Gastrocnemius medialis (tissue), 4 donors: ENCODE data around the gene GTPBP2.

ENCODE experiments used
- POLR2A ChIP-seq, 2 donors: fragments of 450-650 bp; IDR thresholded peaks; one replicate each; pipeline ENCODE4 v1.6.1; 2017; ENCODE audit warnings: antibody characterized with exemption in 2 of 2, mild to moderate bottlenecking in 2 of 2, moderate library complexity in 2 of 2
- TF ChIP-seq, protein P1 (sequence below), 5 experiments: fragments of 450-650 bp in 3 of 5; fragments of 200-600 bp in 2 of 5; sonication (generic) in 2 of 5; IDR thresholded peaks in 4 of 5; conservative IDR thresholded peaks in 1 of 5; 1 replicate in 4 of 5; 2 replicates in 1 of 5; pipeline ENCODE4 v1.5.1; 2016 to 2019; ENCODE audit warnings: antibody characterized with exemption in 5 of 5, mild to moderate bottlenecking in 3 of 5, moderate library complexity in 3 of 5

DNA sequence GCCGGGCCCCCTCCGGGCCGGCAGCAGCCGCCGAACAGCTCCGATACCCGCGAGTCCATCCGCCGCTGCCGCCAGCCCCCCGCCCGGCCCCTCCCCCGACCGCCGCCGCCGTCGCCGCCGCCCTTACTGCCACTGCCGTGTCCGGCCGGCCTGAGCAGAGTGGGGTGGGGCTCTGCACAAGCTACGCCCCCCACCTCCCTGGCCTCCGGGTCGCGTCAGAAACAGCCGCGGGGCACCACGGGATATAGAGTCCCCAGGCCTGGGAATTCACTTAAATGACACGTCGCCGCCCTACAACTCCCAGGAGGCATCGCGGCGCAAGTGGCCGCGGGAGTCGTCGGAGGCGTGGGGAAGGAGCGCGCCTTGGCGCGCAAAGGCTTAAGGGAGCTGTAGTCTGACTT lies at the start of gene GTPBP2:
- TF ChIP-seq POLR2A (IDR thresholded peaks at IDR 0.05), result peak in 1 of 2 donors; percentile 44
- TF ChIP-seq, protein P1, sequence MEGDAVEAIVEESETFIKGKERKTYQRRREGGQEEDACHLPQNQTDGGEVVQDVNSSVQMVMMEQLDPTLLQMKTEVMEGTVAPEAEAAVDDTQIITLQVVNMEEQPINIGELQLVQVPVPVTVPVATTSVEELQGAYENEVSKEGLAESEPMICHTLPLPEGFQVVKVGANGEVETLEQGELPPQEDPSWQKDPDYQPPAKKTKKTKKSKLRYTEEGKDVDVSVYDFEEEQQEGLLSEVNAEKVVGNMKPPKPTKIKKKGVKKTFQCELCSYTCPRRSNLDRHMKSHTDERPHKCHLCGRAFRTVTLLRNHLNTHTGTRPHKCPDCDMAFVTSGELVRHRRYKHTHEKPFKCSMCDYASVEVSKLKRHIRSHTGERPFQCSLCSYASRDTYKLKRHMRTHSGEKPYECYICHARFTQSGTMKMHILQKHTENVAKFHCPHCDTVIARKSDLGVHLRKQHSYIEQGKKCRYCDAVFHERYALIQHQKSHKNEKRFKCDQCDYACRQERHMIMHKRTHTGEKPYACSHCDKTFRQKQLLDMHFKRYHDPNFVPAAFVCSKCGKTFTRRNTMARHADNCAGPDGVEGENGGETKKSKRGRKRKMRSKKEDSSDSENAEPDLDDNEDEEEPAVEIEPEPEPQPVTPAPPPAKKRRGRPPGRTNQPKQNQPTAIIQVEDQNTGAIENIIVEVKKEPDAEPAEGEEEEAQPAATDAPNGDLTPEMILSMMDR (IDR thresholded peaks at IDR 0.05 in 4 of 5, conservative IDR thresholded peaks at IDR 0.05 in 1 of 5), result no peak
